Stromal cell of bone marrow (primary cell): ENCODE results near the gene IL12B.
"Not testable (repeated sequence)": the region's sequence is repeated elsewhere in the genome, so short reads cannot be mapped to it uniquely, and the experiment has no call there.

ENCODE experiments used
- DNase-seq: peaks from one replicate; pipeline ENCODE4 v3.0.0-alpha.2; 2012; ENCODE audit warnings: low read depth

IL12B gene

DNA sequence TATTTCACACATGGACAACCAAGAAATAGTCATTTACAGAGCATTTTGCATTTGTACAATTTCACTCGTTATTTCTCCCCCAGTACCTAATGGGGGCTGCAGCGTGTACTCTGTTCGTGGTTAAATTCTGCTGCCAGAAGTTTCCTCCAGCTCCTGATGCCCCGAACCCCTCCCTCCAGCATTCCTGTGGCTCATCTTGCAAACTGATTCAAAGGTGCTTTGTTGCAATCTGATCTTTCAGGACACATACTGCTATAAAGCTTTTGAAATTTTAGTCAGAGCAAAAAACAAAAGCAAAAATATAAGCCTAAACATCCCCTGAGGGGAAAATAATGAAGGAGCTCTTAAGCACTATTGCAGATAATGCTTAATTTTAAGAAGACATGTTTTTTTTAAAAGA is 39.5 kb downstream of the IL12B start:
- no peak for DNase-seq

GRCh38 chr5:159286420-159287035 is 43.8 kb downstream of the IL12B start:
- no peak for DNase-seq

DNA sequence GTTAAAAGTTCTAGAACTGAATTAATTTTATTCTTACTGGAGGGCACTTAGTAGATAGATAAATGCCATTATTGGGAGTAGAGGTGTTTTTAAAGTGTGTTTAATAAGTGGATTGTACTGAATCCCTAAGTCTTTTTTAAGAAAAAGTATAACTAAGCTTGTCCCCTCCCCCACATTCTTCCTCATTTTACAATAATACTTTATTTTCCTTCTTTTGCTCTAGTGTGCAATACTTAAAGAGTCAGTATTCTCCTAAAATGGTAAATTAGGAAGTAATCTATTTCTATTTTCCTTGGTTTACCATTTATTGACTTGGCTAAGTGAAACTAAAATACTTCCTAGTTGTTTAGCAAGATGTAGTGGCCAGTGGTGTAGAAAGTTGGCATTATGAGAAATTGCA is 55.6 kb downstream of the IL12B start:
- DNase-seq: no peak

DNA sequence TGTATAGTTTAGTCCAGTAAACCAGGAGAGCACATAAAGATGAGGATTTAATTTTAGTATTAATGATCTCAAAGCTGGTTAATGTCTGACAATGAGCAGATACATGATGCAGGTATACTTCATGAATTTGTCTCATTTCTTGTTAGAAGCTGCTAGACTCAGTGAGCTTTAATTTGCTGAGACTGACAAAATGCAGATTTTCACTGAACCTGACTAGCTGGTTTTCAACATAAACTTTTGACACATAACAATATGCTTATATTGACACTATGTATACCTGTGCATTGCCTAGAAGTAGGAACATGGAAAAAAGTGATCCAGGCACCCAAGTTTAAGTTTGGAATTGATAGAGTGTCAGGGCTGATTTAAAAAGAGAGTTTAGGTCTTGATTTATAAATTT is 56.4 kb downstream of the IL12B start:
- no peak for DNase-seq

DNA sequence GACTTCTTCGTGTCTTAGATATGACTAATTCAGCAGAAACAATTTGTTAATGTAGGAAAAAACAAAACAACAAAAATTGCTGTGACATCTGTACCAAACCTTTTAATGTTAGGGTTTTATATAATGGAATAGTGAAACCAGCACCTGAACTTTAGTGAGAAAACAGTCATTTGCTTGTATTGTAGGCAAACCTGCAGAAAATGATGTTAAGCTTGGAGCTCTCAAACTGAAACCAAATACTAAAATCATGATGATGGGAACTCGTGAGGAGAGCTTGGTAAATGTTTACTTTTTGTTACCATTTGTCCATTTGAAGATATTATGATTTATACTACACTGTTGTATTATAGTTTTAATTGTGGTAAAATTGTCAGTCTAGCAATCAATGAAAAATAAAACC is 60.6 kb downstream of the IL12B start:
- no peak for DNase-seq

DNA sequence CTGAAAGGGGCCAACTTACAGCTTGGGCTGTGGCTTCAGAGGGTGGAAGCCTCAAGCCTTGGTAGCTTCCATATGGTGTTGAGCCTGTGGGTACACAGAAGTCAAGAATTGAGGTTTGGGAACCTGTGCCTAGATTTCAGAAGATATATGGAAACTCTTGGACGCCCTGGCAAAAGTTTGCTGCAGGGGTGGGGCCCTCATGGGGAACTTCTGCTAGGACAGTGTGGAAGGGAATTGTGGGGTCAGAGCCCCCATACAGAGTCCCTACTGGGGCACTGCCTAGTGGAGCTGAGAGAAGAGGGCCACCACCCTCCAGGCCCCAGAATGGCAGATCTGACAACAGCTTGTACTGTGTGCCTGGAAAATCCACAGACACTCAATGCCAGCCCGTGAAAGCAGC is 63.5 kb downstream of the IL12B start:
- not testable (repeated sequence) for DNase-seq
